SU-DHL-6 (cell line): ENCODE data around the gene EEF1AKMT4.

Experiments used
- H2AFZ ChIP-seq: fragments of 200-600 bp; sonication (generic); 2 replicates; pipeline ENCODE4 v1.6.1; 2014; ENCODE audit warnings: low read depth, mild to moderate bottlenecking, moderate library complexity, mixed read lengths, antibody characterized with exemption, low read length; ENCODE audit not compliant: severe bottlenecking
- H3F3A ChIP-seq: fragments of 200-600 bp; shearing (Covaris generic); 2 replicates; pipeline ENCODE4 v1.6.0; 2016; ENCODE audit warnings: antibody characterized with exemption, mild to moderate bottlenecking; ENCODE audit not compliant: insufficient read depth
- H3K27ac ChIP-seq: fragments of 200-600 bp; sonication (generic); 2 replicates; pipeline ENCODE4 v1.5.1; 2016; ENCODE audit warnings: low read depth, mild to moderate bottlenecking, low read length, moderate library complexity, mixed read lengths
- H3K27me3 ChIP-seq: fragments of 200-600 bp; sonication (generic), shearing (Covaris generic); 2 replicates; pipeline ENCODE4 v1.6.0; 2014; ENCODE audit warnings: mild to moderate bottlenecking, low read length
- H3K36me3 ChIP-seq: fragments of 200-600 bp; sonication (generic); 2 replicates; pipeline ENCODE4 v1.6.1; 2014; ENCODE audit warnings: mild to moderate bottlenecking, low read length, mixed read lengths
- H3K4me2 ChIP-seq: fragments of 300-600, 200-600 bp; shearing (Covaris generic), sonication (generic); 2 replicates; pipeline ENCODE4 v1.6.0; 2014; ENCODE audit warnings: low read length, low read depth, mild to moderate bottlenecking; ENCODE audit not compliant: poor library complexity, severe bottlenecking
- H3K4me3 ChIP-seq: fragments of 200-600 bp; sonication (generic); 2 replicates; pipeline ENCODE4 v1.5.1; 2014; ENCODE audit warnings: antibody characterized with exemption, low read length, mild to moderate bottlenecking, mixed read lengths; ENCODE audit not compliant: insufficient read depth, poor library complexity, severe bottlenecking
- H3K79me2 ChIP-seq: fragments of 200-600 bp; sonication (generic); 2 replicates; pipeline ENCODE4 v1.6.1; 2014; ENCODE audit warnings: mild to moderate bottlenecking, low read length, moderate library complexity; ENCODE audit not compliant: insufficient read depth
- H3K9ac ChIP-seq: fragments of 200-600 bp; sonication (generic); 2 replicates; pipeline ENCODE4 v1.7.0; 2014; ENCODE audit warnings: mild to moderate bottlenecking, low read length
- H3K9me2 ChIP-seq: fragments of 200-600 bp; sonication (generic); replicated peaks from 2 replicates; pipeline ENCODE4 v1.6.1; 2014; ENCODE audit warnings: low read length; ENCODE audit not compliant: insufficient read depth
- H3K9me3 ChIP-seq: fragments of 200-600 bp; sonication (generic); 2 replicates; pipeline ENCODE4 v1.6.1; 2014; ENCODE audit warnings: low read length, mixed read lengths; ENCODE audit not compliant: insufficient read depth
- H4K20me1 ChIP-seq: fragments of 200-600 bp; sonication (generic); 2 replicates; pipeline ENCODE4 v1.6.1; 2014; ENCODE audit warnings: low read depth, mild to moderate bottlenecking, antibody characterized with exemption, low read length, moderate library complexity, mixed read lengths
- EZH2phosphoT487 ChIP-seq: fragments of 200-600 bp; sonication (generic), shearing (Covaris generic); conservative IDR thresholded peaks from 2 replicates; pipeline ENCODE4 v1.6.1; 2018; ENCODE audit warnings: mild to moderate bottlenecking, antibody characterized with exemption, low read length, moderate library complexity, mixed read lengths
- TF ChIP-seq, protein P1 (sequence below): fragments of 200-600 bp; sonication (generic); IDR thresholded peaks from one replicate; pipeline ENCODE4 v1.5.1; 2017; ENCODE audit warnings: antibody characterized with exemption, mild to moderate bottlenecking, low read length, moderate library complexity; ENCODE audit not compliant: insufficient read depth, poor library complexity, severe bottlenecking

Gene EEF1AKMT4

DNA sequence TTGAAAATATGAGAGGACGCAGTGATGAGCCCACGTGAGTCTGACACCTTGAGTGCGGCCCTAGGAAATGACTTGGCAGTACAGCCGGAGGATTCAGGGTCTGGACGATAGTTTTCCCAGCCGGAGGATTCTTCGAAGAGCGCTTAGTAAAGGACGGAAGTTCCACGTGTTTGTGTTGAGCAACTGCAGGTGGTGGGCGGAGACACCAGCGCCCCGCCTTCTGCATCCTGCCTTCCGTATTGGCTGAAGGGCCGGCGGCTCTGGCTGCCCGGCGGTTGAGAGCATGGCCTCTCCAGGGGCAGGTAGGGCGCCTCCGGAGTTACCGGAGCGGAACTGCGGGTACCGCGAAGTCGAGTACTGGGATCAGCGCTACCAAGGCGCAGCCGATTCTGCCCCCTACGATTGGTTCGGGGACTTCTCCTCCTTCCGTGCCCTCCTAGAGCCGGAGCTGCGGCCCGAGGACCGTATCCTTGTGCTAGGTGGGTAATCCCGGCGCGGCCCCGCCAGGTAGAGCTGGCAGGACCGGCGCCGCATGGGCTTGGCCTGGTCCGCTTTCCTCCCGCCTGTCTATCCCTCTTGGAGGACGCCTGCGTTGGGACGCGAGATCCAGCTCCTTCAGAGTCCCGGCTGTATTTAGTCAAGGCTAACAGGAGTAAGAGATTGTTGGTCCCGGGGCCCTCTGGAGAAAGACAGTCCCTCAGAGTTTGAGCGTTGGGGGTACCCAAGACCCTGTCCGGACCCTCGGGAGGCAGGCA is at the start of gene EEF1AKMT4:
TSS of gene EEF1AKMT4 (plus strand) at position 261 of the 755 bp plus-strand sequence. CDS start at position 284, 23 bp downstream.
- peak within 1 kb of the TSS; percentile 97 for H3K4me3 ChIP-seq
- H3K27me3 ChIP-seq = no peaks in the 10 kb centered on the region
- peak within 1 kb of the TSS; percentile 98 for H2AFZ ChIP-seq
- TF ChIP-seq EZH2phosphoT487 = no peak
- TF ChIP-seq, protein P1, sequence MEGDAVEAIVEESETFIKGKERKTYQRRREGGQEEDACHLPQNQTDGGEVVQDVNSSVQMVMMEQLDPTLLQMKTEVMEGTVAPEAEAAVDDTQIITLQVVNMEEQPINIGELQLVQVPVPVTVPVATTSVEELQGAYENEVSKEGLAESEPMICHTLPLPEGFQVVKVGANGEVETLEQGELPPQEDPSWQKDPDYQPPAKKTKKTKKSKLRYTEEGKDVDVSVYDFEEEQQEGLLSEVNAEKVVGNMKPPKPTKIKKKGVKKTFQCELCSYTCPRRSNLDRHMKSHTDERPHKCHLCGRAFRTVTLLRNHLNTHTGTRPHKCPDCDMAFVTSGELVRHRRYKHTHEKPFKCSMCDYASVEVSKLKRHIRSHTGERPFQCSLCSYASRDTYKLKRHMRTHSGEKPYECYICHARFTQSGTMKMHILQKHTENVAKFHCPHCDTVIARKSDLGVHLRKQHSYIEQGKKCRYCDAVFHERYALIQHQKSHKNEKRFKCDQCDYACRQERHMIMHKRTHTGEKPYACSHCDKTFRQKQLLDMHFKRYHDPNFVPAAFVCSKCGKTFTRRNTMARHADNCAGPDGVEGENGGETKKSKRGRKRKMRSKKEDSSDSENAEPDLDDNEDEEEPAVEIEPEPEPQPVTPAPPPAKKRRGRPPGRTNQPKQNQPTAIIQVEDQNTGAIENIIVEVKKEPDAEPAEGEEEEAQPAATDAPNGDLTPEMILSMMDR = no peak
- peaks cover 22% of the 10 kb centered on the region for H3K79me2 ChIP-seq
- H3F3A ChIP-seq = 0 out of 2 replicates have a peak, but pooled peaks cover 4% of the 10 kb centered on the region
- peak within 1 kb of the TSS; percentile 94 for H3K9ac ChIP-seq
- H3K9me3 ChIP-seq = no peaks in the 10 kb centered on the region
- H3K27ac ChIP-seq = peak within 1 kb of the TSS; percentile 83
- no peaks in the 10 kb centered on the region for H4K20me1 ChIP-seq
- no peaks in the 10 kb centered on the region for H3K9me2 ChIP-seq
- H3K4me2 ChIP-seq = peak within 1 kb of the TSS; percentile 82
- no peaks in the 10 kb centered on the region for H3K36me3 ChIP-seq

DNA sequence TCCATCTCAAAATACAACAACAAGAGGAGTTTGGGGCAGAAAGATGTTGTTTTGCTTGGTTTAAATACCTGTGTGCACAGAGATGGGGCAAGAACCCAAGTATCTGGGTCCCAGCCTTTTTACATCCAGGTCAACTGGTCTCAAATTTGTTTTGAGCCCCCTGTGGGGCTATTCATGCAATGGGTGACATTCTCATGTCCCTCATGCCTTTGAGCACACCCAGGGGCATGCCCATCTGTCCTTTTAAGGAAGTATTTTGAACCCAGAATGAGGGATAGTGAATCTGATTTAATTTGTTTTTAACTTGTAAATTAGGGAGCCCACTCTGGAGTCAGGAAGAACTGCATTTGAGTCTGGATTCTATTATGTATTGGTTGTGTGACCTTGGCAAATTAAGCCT is 48.6 kb upstream of the EEF1AKMT4 start:
- H3K27ac ChIP-seq = no peak overlapping the region
- no peak overlapping the region for H3K4me2 ChIP-seq
- no peak overlapping the region for H3K9ac ChIP-seq
- TF ChIP-seq, protein P1 = no peak
- TF ChIP-seq EZH2phosphoT487 = no peak
- H3K9me2 ChIP-seq = no peaks in the 10 kb centered on the region
- no peak overlapping the region for H2AFZ ChIP-seq
- no peaks in the 10 kb centered on the region for H4K20me1 ChIP-seq
- no peaks in the 10 kb centered on the region for H3K79me2 ChIP-seq
- H3K4me3 ChIP-seq = no peak overlapping the region
- H3F3A ChIP-seq = no peaks in the 10 kb centered on the region
- no peaks in the 10 kb centered on the region for H3K27me3 ChIP-seq
- H3K9me3 ChIP-seq = no peaks in the 10 kb centered on the region
- no peaks in the 10 kb centered on the region for H3K36me3 ChIP-seq

DNA sequence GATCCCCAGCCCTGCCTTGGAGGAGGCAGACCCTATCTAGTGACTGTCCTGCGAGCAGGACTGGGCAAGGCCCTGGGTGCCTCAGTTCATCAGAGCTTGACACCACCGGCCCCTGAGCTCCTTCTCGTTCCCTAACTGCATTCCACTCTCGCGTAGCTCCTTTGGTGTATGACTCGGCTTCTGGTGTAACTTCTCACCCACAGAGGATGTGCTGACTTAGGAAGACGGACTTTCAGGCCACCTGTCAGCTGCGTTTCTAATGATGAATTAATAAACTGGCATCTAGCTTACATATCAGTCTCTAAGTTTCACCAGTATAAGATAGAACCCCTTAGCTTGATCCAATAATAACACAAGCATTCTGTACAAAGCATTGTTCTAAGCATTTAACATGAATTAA is 45.9 kb upstream of the EEF1AKMT4 start:
- Histone ChIP-seq H3F3A (no peaks in the 10 kb centered on the region), H3K4me2 (no peak overlapping the region), H3K27me3 (no peaks in the 10 kb centered on the region), H3K9ac (no peak overlapping the region), H3K36me3 (no peaks in the 10 kb centered on the region), H4K20me1 (no peaks in the 10 kb centered on the region), H3K9me3 (no peaks in the 10 kb centered on the region), H3K9me2 (no peaks in the 10 kb centered on the region), H3K4me3 (no peak overlapping the region), H2AFZ (no peak overlapping the region), H3K27ac (no peak overlapping the region), H3K79me2 (no peaks in the 10 kb centered on the region)
- no peak for TF ChIP-seq EZH2phosphoT487
- TF ChIP-seq, protein P1 = no peak
